Measurements from ENCODE around the gene NMNAT3.

Gene NMNAT3

GRCh38 chr3:139521144-139521543 lies 156.6 kb downstream of the NMNAT3 start:
- DNase-seq (ENCODE audit: low read depth in 2 of 2): no peak

- DNase-seq (ENCODE audit: low read depth in 2 of 2): no peak
Observed at GRCh38 chr3:139519998-139520737, 157.6 kb downstream of the NMNAT3 start.

DNA sequence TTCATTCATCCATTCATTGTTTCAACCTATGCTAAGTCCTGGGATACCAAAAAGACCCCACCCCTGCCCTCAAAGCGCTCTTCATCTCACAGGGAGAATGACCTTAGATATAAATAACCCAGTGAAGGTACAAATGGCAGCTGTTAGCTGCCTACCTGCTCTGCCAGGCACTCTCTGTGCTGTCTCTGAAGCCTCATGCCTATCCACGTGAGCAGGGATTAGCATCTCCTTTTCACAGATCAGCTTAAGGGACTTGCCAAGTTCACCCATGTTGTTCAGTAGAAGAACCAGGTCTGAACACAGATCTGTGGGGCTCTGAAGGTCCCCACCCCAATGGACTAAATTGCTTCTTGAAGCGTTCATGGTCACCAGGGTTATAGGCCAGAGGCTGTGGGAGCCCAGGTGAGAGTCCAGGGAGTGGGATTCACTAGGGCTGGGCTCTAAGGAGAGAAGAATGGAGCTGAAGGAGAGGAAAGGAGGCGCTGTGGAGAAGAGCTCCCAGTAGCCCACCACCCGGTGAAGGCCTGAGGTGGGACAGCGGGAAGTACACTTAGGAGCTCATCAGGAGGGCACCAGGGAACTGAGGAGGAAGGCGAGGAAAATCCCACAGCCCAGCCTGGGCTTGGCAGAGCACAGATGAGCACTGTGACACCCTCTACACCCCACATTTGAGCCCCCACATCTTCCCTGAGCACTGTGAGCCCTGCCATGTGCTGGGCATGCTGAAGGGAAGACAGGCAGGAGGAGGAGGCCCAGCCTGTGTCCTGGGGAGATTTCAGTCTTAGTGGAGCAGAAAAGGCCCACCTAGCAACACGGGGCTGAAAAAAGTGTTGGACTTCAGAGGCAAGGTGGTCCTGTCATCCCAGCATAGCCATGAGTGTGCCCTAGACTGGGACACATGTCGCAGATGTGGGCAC lies 158.6 kb downstream of the NMNAT3 start:
- no peak for DNase-seq (ENCODE audit: low read depth in 2 of 2)

- DNase-seq (ENCODE audit: low read depth in 2 of 2): no peak
Observed at GRCh38 chr3:139518306-139518705, 159.5 kb downstream of the NMNAT3 start.

- DNase-seq (ENCODE audit: low read depth in 2 of 2): no peak
Observed at GRCh38 chr3:139517321-139518065, 160.3 kb downstream of the NMNAT3 start.

GRCh38 chr3:139514741-139515140 lies 163.0 kb downstream of the NMNAT3 start:
- no peak for DNase-seq (ENCODE audit: low read depth in 2 of 2)
